Activated T-helper 1 cell treated with anti-CD3 and anti-CD28 coated beads, Interleukin-12 subunit alpha, Interleukin-12 subunit beta, Interleukin-2, Interleukin-4 antibody, amounts not matched to agents 30 ng/mL and 10 ng/mL and 1 ng/mL, durations not matched to agents 14 hours and 24 hours and 36 hours (primary cell): Measurements from ENCODE around the gene KIFC1. TPM values are rescaled to one million over a fixed set of nuclear protein-coding genes. Genes with fewer than 3 reads are reported as not detected.

Experiments used
- DNase-seq: peaks from one replicate; pipeline ENCODE4 v3.0.0; 2021; ENCODE audit warnings: low spot score
- H3K27ac Mint-ChIP-seq: one replicate; pipeline ENCODE4 v1.8.0; 2021; ENCODE audit warnings: mild to moderate bottlenecking, mixed read lengths
- H3K27me3 Mint-ChIP-seq: one replicate; pipeline ENCODE4 v1.8.0; 2022; ENCODE audit warnings: mild to moderate bottlenecking, moderate library complexity, mixed read lengths; ENCODE audit not compliant: insufficient read depth
- H3K36me3 Mint-ChIP-seq: one replicate; pipeline ENCODE4 v1.8.0; 2021; ENCODE audit warnings: low read depth, mixed read lengths
- H3K4me1 Mint-ChIP-seq: one replicate; pipeline ENCODE4 v1.8.0; 2021; ENCODE audit warnings: low read depth, mixed read lengths
- H3K4me3 Mint-ChIP-seq: one replicate; pipeline ENCODE4 v1.8.0; 2021; ENCODE audit warnings: mild to moderate bottlenecking, moderate library complexity, mixed read lengths
- H3K9me3 Mint-ChIP-seq: one replicate; pipeline ENCODE4 v1.8.0; 2021; ENCODE audit warnings: mixed read lengths
- intact Hi-C: fragments of 100-400 bp; cut with micrococcal nuclease; formaldehyde crosslinking; loops from one replicate; pipeline ENCODE4 v1.15.1; 2024
- total RNA-seq: library from RNA; stranded (reverse); gene quantifications from 2 replicates; pipeline ENCODE4 v1.2.3, GENCODE V29; 2022

The KIFC1 gene
- total RNA-seq, 1 donor from 2014 or later, result 59.6 TPM

- DNase-seq, result no peak
- Mint-ChIP-seq H3K27me3 (no peaks in the 10 kb centered on the region), H3K9me3 (no peaks in the 10 kb centered on the region), H3K4me1 (peaks cover 22% of the 10 kb centered on the region), H3K4me3 (no peak overlapping the region), H3K27ac (no peak overlapping the region), H3K36me3 (peaks cover 37% of the 10 kb centered on the region)
- intact Hi-C loops, result loop anchor here (10.0 kb wide), 1 partner anchor 244 kb away; no protein-coding TSS in a partner anchor
Observed at GRCh38 chr6:33450434-33450833, 58.8 kb downstream of the KIFC1 start.

DNA sequence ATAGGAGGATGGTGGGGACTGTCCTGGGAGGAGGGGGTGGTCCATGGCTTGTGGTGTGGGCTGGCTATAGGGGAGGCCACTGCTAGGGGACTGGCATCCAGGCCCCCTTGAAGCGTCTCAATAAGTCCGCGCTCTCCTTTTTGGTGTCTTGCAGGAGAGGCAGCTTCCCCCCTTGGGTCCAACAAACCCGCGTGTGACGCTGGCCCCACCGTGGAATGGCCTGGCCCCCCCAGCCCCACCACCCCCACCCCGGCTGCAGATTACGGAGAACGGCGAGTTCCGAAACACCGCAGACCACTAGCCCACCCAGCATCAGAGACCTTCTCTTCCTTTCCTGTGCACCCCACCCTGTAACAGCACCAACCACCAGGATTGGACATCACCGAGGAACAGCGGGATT is 60.0 kb downstream of the KIFC1 start:
- H3K4me1 Mint-ChIP-seq, result peaks cover 29% of the 10 kb centered on the region
- no peaks in the 10 kb centered on the region for H3K9me3 Mint-ChIP-seq
- no peak for DNase-seq
- H3K36me3 Mint-ChIP-seq, result peaks cover 40% of the 10 kb centered on the region
- intact Hi-C loops, result loop anchor here (10.0 kb wide), 1 partner anchor 243 kb away; no protein-coding TSS in a partner anchor
- H3K27ac Mint-ChIP-seq, result no peak overlapping the region
- no peak overlapping the region for H3K4me3 Mint-ChIP-seq
- no peaks in the 10 kb centered on the region for H3K27me3 Mint-ChIP-seq

GRCh38 chr6:33452496-33452895 is 60.9 kb downstream of the KIFC1 start:
- DNase-seq, result no peak
- Mint-ChIP-seq H3K4me3 (no peak overlapping the region), H3K36me3 (peaks cover 41% of the 10 kb centered on the region), H3K9me3 (no peaks in the 10 kb centered on the region), H3K27ac (no peak overlapping the region), H3K27me3 (no peaks in the 10 kb centered on the region), H3K4me1 (peaks cover 38% of the 10 kb centered on the region)
- intact Hi-C loops, result loop anchor here (10.0 kb wide), 1 partner anchor 242 kb away; no protein-coding TSS in a partner anchor

DNA sequence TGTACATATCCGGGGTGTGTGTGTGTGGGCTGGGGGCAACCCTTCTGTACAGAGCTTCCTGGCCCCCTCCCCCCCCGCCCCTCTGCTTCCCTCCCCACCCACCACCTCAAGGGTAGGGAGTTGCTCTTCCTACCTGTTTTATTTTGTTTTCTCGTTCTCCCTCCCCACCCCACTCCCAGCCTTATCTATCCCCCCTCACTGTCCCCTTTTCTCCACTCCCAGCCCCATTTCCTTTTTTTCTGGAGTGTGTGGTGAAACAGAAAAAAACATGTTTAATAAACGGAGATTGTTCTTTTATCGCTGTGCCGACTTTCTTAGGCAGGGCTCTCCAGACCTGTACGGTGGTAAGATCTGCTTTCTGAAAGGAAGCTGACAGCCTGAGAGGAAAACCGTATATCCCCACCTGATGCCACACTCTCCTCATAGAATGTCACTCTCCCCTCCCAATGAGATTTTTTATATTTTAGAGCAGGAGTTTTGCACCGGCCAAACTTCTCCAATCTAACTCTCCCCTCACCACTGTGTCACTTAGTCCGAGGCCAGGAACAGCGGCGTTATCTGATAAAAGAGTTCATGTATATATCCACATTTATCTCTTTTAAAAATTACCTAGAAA is 61.9 kb downstream of the KIFC1 start:
- Mint-ChIP-seq H3K27ac (peak overlapping the region; percentile 88), H3K4me1 (peaks cover 38% of the 10 kb centered on the region), H3K27me3 (no peaks in the 10 kb centered on the region), H3K4me3 (peak overlapping the region; percentile 95), H3K36me3 (peaks cover 36% of the 10 kb centered on the region), H3K9me3 (no peaks in the 10 kb centered on the region)
- DNase-seq, result no peak
- intact Hi-C loops, result loop anchor here (1.0 to 10.0 kb wide), 13 partner anchors 22 to 258 kb away; partner anchors contain the start of genes BAK1, ITPR3, KIFC1 and PFDN6

DNA sequence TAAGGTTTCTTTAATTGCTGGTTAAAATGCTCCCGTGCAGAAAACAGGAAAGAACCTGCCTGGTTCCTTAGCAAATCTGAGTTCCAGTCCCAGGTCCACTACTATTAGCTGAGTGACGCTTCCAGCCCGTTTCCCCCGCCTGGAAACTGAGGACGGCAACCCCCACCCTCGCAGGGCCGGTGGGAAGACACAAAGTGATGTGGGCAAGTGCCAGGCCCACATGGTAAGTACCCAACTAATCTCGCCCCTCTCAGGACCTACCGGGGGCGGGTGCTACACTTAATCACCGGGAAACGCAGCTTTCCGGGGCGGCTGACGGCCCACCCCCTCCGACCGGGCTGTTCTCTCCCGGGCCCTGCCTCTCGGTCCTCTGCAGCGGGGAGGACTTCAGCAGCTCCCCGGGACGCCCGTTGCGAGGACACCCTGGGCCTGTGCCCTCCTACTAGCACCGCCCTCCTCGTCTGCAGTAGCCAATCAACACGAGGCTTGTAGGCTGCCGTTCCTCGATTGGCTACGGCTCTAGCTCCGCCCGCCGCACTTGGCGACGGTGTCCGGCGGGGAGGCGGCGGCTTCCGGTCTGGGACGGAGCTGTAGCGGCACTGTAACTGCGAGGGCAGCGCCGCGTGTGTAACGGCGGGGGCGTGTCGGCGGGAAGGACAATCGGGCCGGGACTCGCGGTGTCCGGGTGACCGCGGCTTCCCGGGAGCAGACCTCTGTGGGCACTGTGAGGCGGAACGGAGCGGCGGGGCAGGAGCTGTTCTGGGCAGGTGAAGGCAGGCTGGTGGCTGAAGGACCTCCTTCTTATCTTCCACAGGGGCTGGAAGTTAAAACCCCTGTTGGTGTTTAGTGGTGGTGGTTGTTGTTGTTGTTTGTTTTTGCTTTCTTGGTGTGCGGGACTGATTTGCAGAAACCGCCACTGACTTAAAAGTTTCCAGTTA is 62.7 kb downstream of the KIFC1 start, which contains the start of gene ZBTB9:
TSS of gene ZBTB9 (plus strand) at position 568 of the 938 bp plus-strand sequence. CDS start 525 bp downstream, outside the sequence.
- intact Hi-C loops, result loop anchor here (1.0 to 10.0 kb wide), 13 partner anchors 23 to 257 kb away; partner anchors contain the start of genes BAK1, ITPR3, KIFC1 and PFDN6
- no peaks in the 10 kb centered on the region for H3K9me3 Mint-ChIP-seq
- H3K4me3 Mint-ChIP-seq, result peak within 1 kb of the TSS; percentile 95

DNA sequence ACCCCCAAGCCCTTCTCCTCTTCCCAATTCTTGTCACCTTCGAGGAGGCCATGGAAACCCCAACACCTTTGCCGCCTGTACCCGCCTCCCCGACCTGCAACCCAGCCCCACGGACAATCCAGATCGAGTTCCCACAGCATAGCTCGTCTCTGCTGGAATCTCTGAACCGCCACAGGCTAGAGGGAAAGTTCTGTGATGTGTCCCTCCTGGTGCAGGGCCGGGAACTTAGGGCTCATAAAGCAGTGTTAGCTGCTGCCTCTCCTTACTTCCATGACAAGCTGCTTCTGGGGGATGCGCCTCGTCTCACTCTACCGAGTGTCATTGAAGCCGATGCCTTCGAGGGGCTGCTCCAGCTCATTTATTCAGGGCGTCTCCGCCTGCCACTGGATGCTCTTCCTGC is 63.4 kb downstream of the KIFC1 start:
- Mint-ChIP-seq H3K27ac (peak overlapping the region; percentile 88), H3K9me3 (no peaks in the 10 kb centered on the region), H3K27me3 (no peaks in the 10 kb centered on the region), H3K4me1 (peaks cover 42% of the 10 kb centered on the region), H3K4me3 (peak overlapping the region; percentile 95), H3K36me3 (peaks cover 29% of the 10 kb centered on the region)
- intact Hi-C loops, result loop anchor here (2.0 to 10.0 kb wide), 2 partner anchors 166 to 240 kb away; partner anchors contain the start of gene ITPR3
- DNase-seq, result no peak

More for the DNA sequence above, 62.7 kb downstream of the KIFC1 start, which contains the start of gene ZBTB9:
- DNase-seq, result peak; percentile 96
- H3K27me3 Mint-ChIP-seq, result no peaks in the 10 kb centered on the region
- H3K36me3 Mint-ChIP-seq, result peaks cover 31% of the 10 kb centered on the region
- peaks cover 42% of the 10 kb centered on the region for H3K4me1 Mint-ChIP-seq
- peak within 1 kb of the TSS; percentile 88 for H3K27ac Mint-ChIP-seq

GRCh38 chr6:33456156-33456555 is 64.5 kb downstream of the KIFC1 start:
- Mint-ChIP-seq H3K27me3 (no peaks in the 10 kb centered on the region), H3K4me3 (peak overlapping the region; percentile 95), H3K4me1 (peaks cover 37% of the 10 kb centered on the region), H3K36me3 (peaks cover 29% of the 10 kb centered on the region), H3K9me3 (no peaks in the 10 kb centered on the region), H3K27ac (no peak overlapping the region)
- intact Hi-C loops, result loop anchor here (10.0 kb wide), 1 partner anchor 239 kb away; no protein-coding TSS in a partner anchor
- no peak for DNase-seq

GRCh38 chr6:33458676-33459075 is 67.1 kb downstream of the KIFC1 start:
- peaks cover 27% of the 10 kb centered on the region for H3K4me1 Mint-ChIP-seq
- H3K4me3 Mint-ChIP-seq, result no peak overlapping the region
- H3K27ac Mint-ChIP-seq, result no peak overlapping the region
- intact Hi-C loops, result loop anchor here (10.0 kb wide), 1 partner anchor 236 kb away; no protein-coding TSS in a partner anchor
- no peaks in the 10 kb centered on the region for H3K9me3 Mint-ChIP-seq
- peaks cover 27% of the 10 kb centered on the region for H3K36me3 Mint-ChIP-seq
- DNase-seq, result no peak
- peaks cover 9% of the 10 kb centered on the region for H3K27me3 Mint-ChIP-seq

DNA sequence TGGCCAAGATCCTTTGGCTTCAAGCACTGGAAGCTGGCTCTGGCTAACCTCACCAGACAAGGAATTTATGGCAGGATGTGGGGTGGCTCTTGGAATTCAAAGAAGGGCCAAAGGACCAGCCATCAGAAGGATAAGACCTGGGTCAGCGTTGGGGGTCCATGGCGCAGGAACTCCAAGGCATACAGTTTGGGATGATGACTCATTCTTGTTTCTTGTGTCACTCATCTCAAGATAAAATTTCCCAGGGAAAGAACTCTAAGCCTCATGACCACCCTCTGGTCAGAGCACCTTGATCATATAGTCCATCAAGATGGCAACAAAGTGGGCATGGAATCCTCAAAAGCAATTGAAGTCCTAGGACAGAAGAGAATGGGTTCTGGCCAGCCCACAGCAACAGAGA is 67.6 kb downstream of the KIFC1 start:
- intact Hi-C loops, result loop anchor here (10.0 kb wide), 1 partner anchor 236 kb away; no protein-coding TSS in a partner anchor
- peaks cover 25% of the 10 kb centered on the region for H3K36me3 Mint-ChIP-seq
- peaks cover 11% of the 10 kb centered on the region for H3K27me3 Mint-ChIP-seq

More for the DNA sequence above, 67.6 kb downstream of the KIFC1 start:
- Mint-ChIP-seq H3K4me1 (peaks cover 24% of the 10 kb centered on the region), H3K27ac (no peak overlapping the region), H3K4me3 (no peak overlapping the region), H3K9me3 (no peaks in the 10 kb centered on the region)
- no peak for DNase-seq

Other genes starting within 250 kb of the KIFC1 start
- 0.61 and 0.65 TPM in 2 replicates for gene COL11A2, start 199.4 kb upstream of the KIFC1 start, total RNA-seq
- 46.6 and 47.4 TPM in 2 replicates for gene RXRB, start 191.2 kb upstream of the KIFC1 start, total RNA-seq
- 67.1 and 68.8 TPM in 2 replicates for gene SLC39A7, start 191.0 kb upstream of the KIFC1 start, total RNA-seq
- 14.8 and 15.2 TPM in 2 replicates for gene HSD17B8, start 187.2 kb upstream of the KIFC1 start, total RNA-seq
- gene RING1, start 183.3 kb upstream of the KIFC1 start, total RNA-seq, result 50.7 and 53.4 TPM in 2 replicates
- 59.8 and 63.5 TPM in 2 replicates for gene VPS52, start 119.9 kb upstream of the KIFC1 start, total RNA-seq
- gene RPS18, start 119.7 kb upstream of the KIFC1 start, total RNA-seq, result 2,930 and 2,946 TPM in 2 replicates
- 4.4 and 5.6 TPM in 2 replicates for gene B3GALT4, start 114.7 kb upstream of the KIFC1 start, total RNA-seq
- gene WDR46, start 102.6 kb upstream of the KIFC1 start, total RNA-seq, result 113 and 123 TPM in 2 replicates
- gene PFDN6, start 102.2 kb upstream of the KIFC1 start, total RNA-seq, result 122 and 126 TPM in 2 replicates
- gene RGL2, start 92.9 kb upstream of the KIFC1 start, total RNA-seq, result 27.6 and 28.0 TPM in 2 replicates
- gene TAPBP, start 77.7 kb upstream of the KIFC1 start, total RNA-seq, result 264 and 265 TPM in 2 replicates
- 12.5 and 14.7 TPM in 2 replicates for gene ZBTB22, start 74.1 kb upstream of the KIFC1 start, total RNA-seq
- gene DAXX, start 68.9 kb upstream of the KIFC1 start, total RNA-seq, result 66.3 and 69.3 TPM in 2 replicates
- gene PHF1, start 19.2 kb downstream of the KIFC1 start, total RNA-seq, result 28.7 and 38.8 TPM in 2 replicates
- gene CUTA, start 26.3 kb downstream of the KIFC1 start, total RNA-seq, result 131 and 137 TPM in 2 replicates
- 37.1 and 56.6 TPM in 2 replicates for gene SYNGAP1, start 28.2 kb downstream of the KIFC1 start, total RNA-seq
- gene ZBTB9, start 62.8 kb downstream of the KIFC1 start, total RNA-seq, result 15.8 and 17.0 TPM in 2 replicates
- gene BAK1, start 188.5 kb downstream of the KIFC1 start, total RNA-seq, result 67.0 and 67.9 TPM in 2 replicates
- 42.7 and 42.9 TPM in 2 replicates for gene ITPR3, start 229.5 kb downstream of the KIFC1 start, total RNA-seq